ENCODE results near the gene TMEM243.

- TF ChIP-seq CTCF (IDR thresholded peaks at IDR 0.05; ENCODE audit: insufficient read depth, low read depth, low read length) (no peak), EZH2 (IDR thresholded peaks at IDR 0.05; ENCODE audit: insufficient read depth, low read length) (no peak)
These were observed 562 bp downstream of the TMEM243 start for GRCh38 chr7:87218796-87219544.
